ENCODE results near the gene WNK3.

The WNK3 gene

GRCh38 chrX:54182194-54182863 is 175.5 kb downstream of the WNK3 start:
- Histone ChIP-seq H3K36me3 (ENCODE audit: insufficient read depth, low read length) (no peaks in the 10 kb centered on the region; the same call in 1 of the 2 replicates), H3K9me3 (ENCODE audit: low read depth, low read length) (no peaks in the 10 kb centered on the region), H3K27ac (peak overlapping the region; percentile 94), H3K4me3 (peak overlapping the region; percentile 83), H3K9ac (ENCODE audit: insufficient read length) (peak overlapping the region; percentile 85)
- TF ChIP-seq FOXP2 (optimal IDR thresholded peaks at IDR 0.05; ENCODE audit: control extremely low read depth, extremely low read length, insufficient read depth): no peak
- no peak for TF ChIP-seq EZH2 (IDR thresholded peaks at IDR 0.05)
- peak; percentile 57; the same call in 1 of the 2 replicates for TF ChIP-seq POLR2AphosphoS5 (IDR thresholded peaks at IDR 0.05; ENCODE audit: borderline replicate concordance, low read depth, low read length)
- no peak for DNase-seq (ENCODE audit: low read depth, low spot score)

- H3K27ac ChIP-seq: no peak overlapping the region
- H3K9me3 ChIP-seq (ENCODE audit: low read depth, low read length): no peaks in the 10 kb centered on the region
- peak overlapping the region; percentile 85 for H3K9ac ChIP-seq (ENCODE audit: insufficient read length)
- DNase-seq (ENCODE audit: low read depth, low spot score): no peak
- peaks cover 3% of the 10 kb centered on the region; the same call in 1 of the 2 replicates for H3K36me3 ChIP-seq (ENCODE audit: insufficient read depth, low read length)
- peak overlapping the region; percentile 83 for H3K4me3 ChIP-seq
- TF ChIP-seq EZH2 (IDR thresholded peaks at IDR 0.05) (no peak), FOXP2 (optimal IDR thresholded peaks at IDR 0.05; ENCODE audit: control extremely low read depth, extremely low read length, insufficient read depth) (no peak), POLR2AphosphoS5 (IDR thresholded peaks at IDR 0.05; ENCODE audit: borderline replicate concordance, low read depth, low read length) (no peak)
Observed at GRCh38 chrX:54181202-54181953, 176.5 kb downstream of the WNK3 start.

GRCh38 chrX:54180403-54180802 is 177.4 kb downstream of the WNK3 start:
- TF ChIP-seq EZH2 (IDR thresholded peaks at IDR 0.05): no peak
- TF ChIP-seq FOXP2 (optimal IDR thresholded peaks at IDR 0.05; ENCODE audit: control extremely low read depth, extremely low read length, insufficient read depth): no peak
- TF ChIP-seq POLR2AphosphoS5 (IDR thresholded peaks at IDR 0.05; ENCODE audit: borderline replicate concordance, low read depth, low read length): no peak
- Histone ChIP-seq H3K27ac (no peak overlapping the region), H3K9me3 (ENCODE audit: low read depth, low read length) (no peaks in the 10 kb centered on the region), H3K36me3 (ENCODE audit: insufficient read depth, low read length) (peaks cover 3% of the 10 kb centered on the region; the same call in 1 of the 2 replicates), H3K4me3 (peak overlapping the region; percentile 83), H3K9ac (ENCODE audit: insufficient read length) (peak overlapping the region; percentile 85)
- no peak for DNase-seq (ENCODE audit: low read depth, low spot score)

- H3K9ac ChIP-seq (ENCODE audit: insufficient read length): no peak overlapping the region
- no peak overlapping the region for H3K4me3 ChIP-seq
- peaks cover 7% of the 10 kb centered on the region; the same call in 1 of the 2 replicates for H3K36me3 ChIP-seq (ENCODE audit: insufficient read depth, low read length)
Observed at GRCh38 chrX:54178100-54178940, 179.5 kb downstream of the WNK3 start.

GRCh38 chrX:54177306-54177705 is 180.5 kb downstream of the WNK3 start:
- TF ChIP-seq FOXP2 (optimal IDR thresholded peaks at IDR 0.05; ENCODE audit: control extremely low read depth, extremely low read length, insufficient read depth) (no peak), EZH2 (IDR thresholded peaks at IDR 0.05) (no peak), POLR2AphosphoS5 (IDR thresholded peaks at IDR 0.05; ENCODE audit: borderline replicate concordance, low read depth, low read length) (no peak)
- no peak for DNase-seq (ENCODE audit: low read depth, low spot score)
- H3K36me3 ChIP-seq (ENCODE audit: insufficient read depth, low read length): peaks cover 7% of the 10 kb centered on the region; the same call in 1 of the 2 replicates
- H3K27ac ChIP-seq: no peak overlapping the region
- no peak overlapping the region for H3K4me3 ChIP-seq
- H3K9ac ChIP-seq (ENCODE audit: insufficient read length): no peak overlapping the region
- no peaks in the 10 kb centered on the region for H3K9me3 ChIP-seq (ENCODE audit: low read depth, low read length)

More at GRCh38 chrX:54178100-54178940, 179.5 kb downstream of the WNK3 start:
- Histone ChIP-seq H3K9me3 (ENCODE audit: low read depth, low read length) (no peaks in the 10 kb centered on the region), H3K27ac (peak overlapping the region; percentile 5; the same call in 1 of the 2 replicates)
- TF ChIP-seq POLR2AphosphoS5 (IDR thresholded peaks at IDR 0.05; ENCODE audit: borderline replicate concordance, low read depth, low read length) (no peak), FOXP2 (optimal IDR thresholded peaks at IDR 0.05; ENCODE audit: control extremely low read depth, extremely low read length, insufficient read depth) (no peak), EZH2 (IDR thresholded peaks at IDR 0.05) (no peak)
- no peak for DNase-seq (ENCODE audit: low read depth, low spot score)

DNA sequence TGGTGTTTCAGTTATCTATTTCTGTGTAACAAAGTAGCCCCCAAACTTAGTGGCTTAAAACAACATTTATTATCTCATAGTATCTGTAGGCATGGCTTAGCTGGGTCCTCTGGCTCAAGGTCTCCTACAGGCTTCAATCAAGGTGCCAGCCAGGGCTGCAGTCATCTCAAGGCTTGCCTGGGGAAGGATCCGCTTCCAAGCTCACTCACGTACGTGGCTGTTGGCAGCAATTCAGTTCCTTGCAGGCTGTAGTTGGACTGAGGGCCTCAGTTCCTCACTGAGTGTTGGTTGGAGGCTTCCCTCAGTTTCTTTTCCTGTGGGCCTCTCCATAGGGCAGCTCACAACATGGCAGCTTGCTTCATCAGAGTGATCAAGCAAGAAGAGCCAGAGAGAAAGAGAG is 184.1 kb downstream of the WNK3 start:
- H3K4me3 ChIP-seq: no peak overlapping the region
- H3K27ac ChIP-seq: no peak overlapping the region
- no peak for TF ChIP-seq EZH2 (IDR thresholded peaks at IDR 0.05)
- TF ChIP-seq FOXP2 (optimal IDR thresholded peaks at IDR 0.05; ENCODE audit: control extremely low read depth, extremely low read length, insufficient read depth): no peak
- TF ChIP-seq POLR2AphosphoS5 (IDR thresholded peaks at IDR 0.05; ENCODE audit: borderline replicate concordance, low read depth, low read length): no peak
- H3K36me3 ChIP-seq (ENCODE audit: insufficient read depth, low read length): peaks cover 7% of the 10 kb centered on the region; the same call in 1 of the 2 replicates
- H3K9ac ChIP-seq (ENCODE audit: insufficient read length): no peak overlapping the region
- no peak for DNase-seq (ENCODE audit: low read depth, low spot score)
- H3K9me3 ChIP-seq (ENCODE audit: low read depth, low read length): no peaks in the 10 kb centered on the region

DNA sequence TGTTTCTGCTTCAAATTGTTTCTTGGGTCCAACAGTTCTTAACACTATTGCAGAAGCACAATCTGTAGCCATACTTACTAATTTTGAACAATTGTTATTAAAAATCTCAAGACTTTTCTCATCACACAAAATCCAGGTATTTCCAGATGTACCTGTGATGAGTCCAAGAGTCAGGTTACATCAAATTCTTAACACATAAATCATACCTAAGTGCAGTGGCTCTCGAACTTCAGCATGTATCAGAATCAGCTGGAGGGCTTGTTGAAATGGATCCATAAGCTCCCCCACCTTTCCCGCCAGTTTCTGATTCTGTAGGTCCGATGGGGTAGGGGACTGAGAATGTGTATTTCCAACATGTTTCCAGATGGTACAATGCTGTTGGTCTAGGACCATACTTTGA is 185.4 kb downstream of the WNK3 start:
- Histone ChIP-seq H3K9me3 (ENCODE audit: low read depth, low read length) (no peaks in the 10 kb centered on the region), H3K4me3 (no peak overlapping the region), H3K9ac (ENCODE audit: insufficient read length) (no peak overlapping the region), H3K36me3 (ENCODE audit: insufficient read depth, low read length) (peaks cover 7% of the 10 kb centered on the region; the same call in 1 of the 2 replicates), H3K27ac (no peak overlapping the region)
- no peak for DNase-seq (ENCODE audit: low read depth, low spot score)
- no peak for TF ChIP-seq POLR2AphosphoS5 (IDR thresholded peaks at IDR 0.05; ENCODE audit: borderline replicate concordance, low read depth, low read length)
